ENCODE measurements around the gene DIAPH3. TPM values are rescaled to one million over a fixed set of nuclear protein-coding genes. Genes with fewer than 3 reads are reported as not detected.

DIAPH3 gene
- total RNA-seq, 1 donor: 30.7 TPM

- no peak overlapping the region for H3K4me3 ChIP-seq (ENCODE audit: low read depth, low read length)
- DNase-seq (ENCODE audit: low read depth): no peak
- TF ChIP-seq CTCF (IDR thresholded peaks at IDR 0.05; ENCODE audit: insufficient read depth, low read depth, low read length): no peak
Observed at GRCh38 chr13:59780058-59780457, 383.7 kb downstream of the DIAPH3 start.

- peak; percentile 54 for DNase-seq (ENCODE audit: low read depth)
- no peak for TF ChIP-seq CTCF (IDR thresholded peaks at IDR 0.05; ENCODE audit: insufficient read depth, low read depth, low read length)
- H3K4me3 ChIP-seq (ENCODE audit: low read depth, low read length): no peak overlapping the region
Observed at GRCh38 chr13:59776924-59777690, 386.6 kb downstream of the DIAPH3 start.

- no peak for TF ChIP-seq CTCF (IDR thresholded peaks at IDR 0.05; ENCODE audit: insufficient read depth, low read depth, low read length)
- DNase-seq (ENCODE audit: low read depth): peak; percentile 57
- H3K4me3 ChIP-seq (ENCODE audit: low read depth, low read length): no peak overlapping the region
Observed at GRCh38 chr13:59774491-59774971, 389.2 kb downstream of the DIAPH3 start.

GRCh38 chr13:59771272-59771671 lies 392.5 kb downstream of the DIAPH3 start:
- H3K4me3 ChIP-seq (ENCODE audit: low read depth, low read length): no peak overlapping the region
- peak; percentile 71 for TF ChIP-seq CTCF (IDR thresholded peaks at IDR 0.05; ENCODE audit: insufficient read depth, low read depth, low read length)
- DNase-seq (ENCODE audit: low read depth): peak; percentile 41

GRCh38 chr13:59770451-59770850 lies 393.3 kb downstream of the DIAPH3 start:
- DNase-seq (ENCODE audit: low read depth): no peak
- no peak overlapping the region for H3K4me3 ChIP-seq (ENCODE audit: low read depth, low read length)
- TF ChIP-seq CTCF (IDR thresholded peaks at IDR 0.05; ENCODE audit: insufficient read depth, low read depth, low read length): no peak

GRCh38 chr13:59766236-59766635 lies 397.5 kb downstream of the DIAPH3 start:
- no peak overlapping the region for H3K4me3 ChIP-seq (ENCODE audit: low read depth, low read length)
- no peak for TF ChIP-seq CTCF (IDR thresholded peaks at IDR 0.05; ENCODE audit: insufficient read depth, low read depth, low read length)
- DNase-seq (ENCODE audit: low read depth): no peak
